C4-2B (cell line): ENCODE measurements around the gene APBB1IP.

ENCODE experiments used
- CTCF ChIP-seq: fragments of 450-650 bp; conservative IDR thresholded peaks from 2 replicates; pipeline ENCODE4 v1.5.1; 2017; ENCODE audit warnings: mild to moderate bottlenecking
- ZFX ChIP-seq: fragments of 450-650 bp; IDR thresholded peaks from 2 replicates; pipeline ENCODE4 v1.6.1; 2017

- TF ChIP-seq CTCF (no peak), ZFX (no peak)
Measured at GRCh38 chr10:26524161-26524896, 86.2 kb downstream of the APBB1IP start.
